K562 (cell line): ENCODE data around the gene GTPBP8. TPM values are rescaled to one million over a fixed set of nuclear protein-coding genes. Genes with fewer than 3 reads are reported as not detected.

Experiments
- ATAC-seq: fragments of 200-7000 bp; cut with Tn5 transposase; 3 replicates; pipeline ENCODE4 v1.9.1; 2020; ENCODE audit warnings: moderate library complexity
- BruUV-seq: library from RNA; stranded (reverse); fragments of 400-500 nt; replicated peaks from 2 replicates; lab custom pipeline; 2021; lab: Mats Ljungman, UMichigan
- CTCF ChIA-PET: fragments of 300-600 bp; formaldehyde crosslinking; extraction: SDS; loops from one replicate; lab custom pipeline; 2021; ENCODE audit warnings: low intra/inter-chr PET ratio; lab: Yijun Ruan, JAX
- POLR2A ChIA-PET: fragments of 300-600, 350-650 bp; sonication (Branson Sonifier 250); formaldehyde crosslinking; extraction: SDS; loops from one replicate; lab custom pipeline; 2021; ENCODE audit warnings: antibody characterized with exemption, inconsistent platforms; lab: Yijun Ruan, JAX
- DNase-seq, 4 experiments: peaks; one replicate each; pipeline versions ENCODE4 v3.0.0 to v3.0.0-alpha.2; 2011 to 2018; ENCODE audit warnings: low spot score in 3 of 4, mixed read lengths in 3 of 4; ENCODE audit errors: extremely low read depth in 1 of 4
- FAIRE-seq: peaks from 2 replicates; lab custom pipeline; 2011; peaks lifted over from hg19 to GRCh38; lab: Jason Lieb, UNC
- H2AFZ ChIP-seq: 2 replicates; pipeline ENCODE4 v1.6.0; 2011; ENCODE audit warnings: low read depth, low read length, control low read depth, inconsistent platforms
- H3K27ac ChIP-seq: fragments of 200-600 bp; 3 replicates; pipeline ENCODE4 v1.8.0; 2011; ENCODE audit warnings: low read depth, mild to moderate bottlenecking, control low read depth, inconsistent platforms, low read length, moderate library complexity, mixed read lengths; ENCODE audit errors: extremely low read depth
- H3K27me3 ChIP-seq, 2 experiments: fragments of 300-600 bp in 1 of 2; 2 replicates in 1 of 2; 3 replicates in 1 of 2; pipeline versions ENCODE4 v1.6.0 to v1.8.0; 2011; ENCODE audit warnings: inconsistent platforms in 2 of 2, low read length in 2 of 2, mild to moderate bottlenecking in 1 of 2, mixed read lengths in 1 of 2, moderate library complexity in 1 of 2; ENCODE audit not compliant: control insufficient read depth in 2 of 2, insufficient read depth in 2 of 2
- H3K36me3 ChIP-seq: fragments of 300-600 bp; 3 replicates; pipeline ENCODE4 v1.8.0; 2011; ENCODE audit warnings: mild to moderate bottlenecking, low read length, inconsistent platforms; ENCODE audit not compliant: control insufficient read depth, insufficient read depth
- H3K4me1 ChIP-seq, 2 experiments: fragments of 200-600 bp in 1 of 2; replicated peaks in 1 of 2; 2 replicates in 1 of 2; 3 replicates in 1 of 2; pipeline versions ENCODE4 v1.5.1 to v1.8.0; 2011; ENCODE audit warnings: inconsistent platforms in 2 of 2, low read length in 2 of 2, mild to moderate bottlenecking in 1 of 2, mixed read lengths in 1 of 2, moderate library complexity in 1 of 2; ENCODE audit not compliant: control insufficient read depth in 2 of 2, insufficient read depth in 2 of 2
- H3K4me2 ChIP-seq: 2 replicates; pipeline ENCODE4 v1.6.1; 2011; ENCODE audit warnings: low read length, control low read depth, inconsistent platforms, mixed read lengths; ENCODE audit not compliant: insufficient read depth
- H3K4me3 ChIP-seq: fragments of 200-600 bp; sonication (generic), shearing (Covaris generic); 2 replicates; pipeline ENCODE4 v1.5.1; 2016; ENCODE audit warnings: control low read depth, inconsistent platforms
- H3K79me2 ChIP-seq: fragments of 200-600 bp; 3 replicates; pipeline ENCODE4 v1.8.0; 2011; ENCODE audit warnings: low read length, inconsistent platforms; ENCODE audit not compliant: control insufficient read depth, insufficient read depth
- H3K9ac ChIP-seq, 2 experiments: 2 replicates each; pipeline versions ENCODE4 v1.6.0 to v1.6.1; 2011; ENCODE audit warnings: low read depth in 2 of 2, low read length in 2 of 2, control low read depth in 1 of 2, inconsistent platforms in 1 of 2, mild to moderate bottlenecking in 1 of 2, mixed read lengths in 1 of 2; ENCODE audit not compliant: insufficient read depth in 1 of 2
- H3K9me1 ChIP-seq: one replicate; pipeline ENCODE4 v1.6.0; 2011; ENCODE audit warnings: inconsistent platforms, mild to moderate bottlenecking, low read length, moderate library complexity; ENCODE audit not compliant: control insufficient read depth, insufficient read depth
- H3K9me3 ChIP-seq: replicated peaks from 2 replicates; pipeline ENCODE4 v1.5.1; 2011; ENCODE audit warnings: low read depth, low read length, inconsistent platforms; ENCODE audit not compliant: control insufficient read depth, insufficient read depth
- H4K20me1 ChIP-seq: replicated peaks from 2 replicates; pipeline ENCODE4 v1.6.1; 2011; ENCODE audit warnings: low read length, inconsistent platforms, mixed read lengths; ENCODE audit not compliant: control insufficient read depth, insufficient read depth
- CBX2 ChIP-seq: fragments of 200-600 bp; sonication (generic); IDR thresholded peaks from one replicate; pipeline ENCODE4 v1.6.1; 2012; ENCODE audit warnings: mild to moderate bottlenecking, low read length, inconsistent platforms; ENCODE audit not compliant: insufficient read depth, poor library complexity, severe bottlenecking
- CSDE1 ChIP-seq, 2 experiments: fragments of 450-650 bp; IDR thresholded peaks; 2 replicates each; pipeline ENCODE4 v1.6.1; 2016; ENCODE audit warnings: mild to moderate bottlenecking in 1 of 2
- CTCF ChIP-seq, 3 experiments: IDR thresholded peaks in 2 of 3; conservative IDR thresholded peaks in 1 of 3; 2 replicates each; pipeline ENCODE4 v1.5.1; 2011 to 2012; ENCODE audit warnings: low read length in 3 of 3, mild to moderate bottlenecking in 3 of 3, control low read depth in 2 of 3, improper control_type of control experiment in 1 of 3, inconsistent platforms in 1 of 3, low read depth in 1 of 3, mixed read lengths in 1 of 3, moderate library complexity in 1 of 3; ENCODE audit not compliant: insufficient read depth in 2 of 3
- FOXP1 ChIP-seq: sonication (generic); formaldehyde crosslinking; IDR thresholded peaks from 2 replicates; pipeline ENCODE4 v1.8.0; 2022; ENCODE audit warnings: mild to moderate bottlenecking, missing genetic modification reagents
- RAD21 ChIP-seq, 2 experiments: fragments of 250-450 bp in 1 of 2; fragments of 450-650 bp in 1 of 2; sonication (Bioruptor Pico) in 1 of 2; formaldehyde crosslinking in 1 of 2; IDR thresholded peaks in 1 of 2; conservative IDR thresholded peaks in 1 of 2; 2 replicates each; pipeline versions ENCODE4 v1.4.0 to v1.8.0; 2020 to 2022; ENCODE audit warnings: mild to moderate bottlenecking in 2 of 2, moderate library complexity in 1 of 2
- REST ChIP-seq, 2 experiments: fragments of 450-650 bp; formaldehyde crosslinking in 1 of 2; IDR thresholded peaks; 2 replicates each; pipeline versions ENCODE4 v1.4.0 to v1.6.1; 2014 to 2020; ENCODE audit warnings: mild to moderate bottlenecking in 2 of 2, borderline replicate concordance in 1 of 2, low read depth in 1 of 2
- SMC3 ChIP-seq: conservative IDR thresholded peaks from 2 replicates; pipeline ENCODE4 v1.6.1; 2011; ENCODE audit warnings: low read depth, low read length, improper control_type of control experiment; ENCODE audit not compliant: insufficient read depth
- ZNF57 ChIP-seq: fragments of 450-650 bp; formaldehyde crosslinking; IDR thresholded peaks from 2 replicates; pipeline ENCODE4 v1.4.0; 2020; ENCODE audit warnings: mild to moderate bottlenecking, moderate library complexity
- WGBS: fragments of 100-300 bp; shearing (Covaris generic); methylation state at CpG from one replicate; pipeline ENCODE4 v1.1.6; 2016; ENCODE audit warnings: low coverage, mixed read lengths; ENCODE audit not compliant: insufficient coverage; ENCODE audit errors: missing lambda C conversion rate; 5-methylcytosine and 5-hydroxymethylcytosine counted together
- in situ Hi-C: fragments of 300-500 bp; cut with MboI; formaldehyde crosslinking; loops from 4 replicates; pipeline ENCODE4 v1.15.0; 2018; ENCODE audit warnings: inconsistent platforms, mixed read lengths
- intact Hi-C: fragments of 100-400 bp; cut with micrococcal nuclease; formaldehyde crosslinking; loops from 2 replicates; pipeline ENCODE4 v1.14.2; 2022
- polyA plus RNA-seq, 8 experiments: library from polyadenylated mRNA; depleted of rRNA in 4 of 8; stranded (reverse) in 5 of 8; unstranded in 3 of 8; fragments of >200 nt; fragmentation: Nextera tagmentation in 2 of 8; fragmentation: Illumina TruSeq in 1 of 8; extraction: Ambion mirVana in 2 of 8; extraction: Trizol in 1 of 8; gene quantifications; 2 replicates each; pipeline versions ENCODE4 v1.2.1 to v1.2.3, GENCODE V29; 2011 to 2014; ENCODE audit warnings: inconsistent platforms in 1 of 8, missing spikeins in 1 of 8
- total RNA-seq, 7 experiments: library from RNA; depleted of rRNA in 6 of 7; stranded (reverse); fragments of >200 nt in 6 of 7; fragmentation: Illumina TruSeq in 2 of 7; extraction: Trizol in 2 of 7; gene quantifications; 2 replicates each; pipeline versions ENCODE4 v1.2.1 to v1.2.3, GENCODE V29; 2011 to 2021; ENCODE audit warnings: low replicate concordance in 1 of 7

Gene GTPBP8
- total and polyA plus RNA-seq, 9 of the 15 experiments (the other 6 are each of a cell fraction or from before 2014, with no cell fraction given): 14.0 to 33.3 (median 20.8) TPM

- Histone ChIP-seq H3K4me3 (no peak overlapping the region), H3K4me1 (no peaks in the 10 kb centered on the region), H3K27ac (no peak overlapping the region), H3K79me2 (no peaks in the 10 kb centered on the region), H3K4me2 (no peak overlapping the region), H3K36me3 (no peaks in the 10 kb centered on the region), H3K9me1 (no peaks in the 10 kb centered on the region), H3K9me3 (no peaks in the 10 kb centered on the region)
- no TSS peak for BruUV-seq
- intact Hi-C loops: loop anchor here (1.0 to 10.0 kb wide), 4 partner anchors 125 to 337 kb away; no protein-coding TSS in a partner anchor
- FAIRE-seq: no peak
- WGBS: 0% methylated on average over 1 of the region's 1 CpG
- ATAC-seq: no peak
- CTCF ChIA-PET: interaction anchor here (0.7 to 1.2 kb wide), 4 partner anchors 245 to 397 kb away, joined by 3 to 5 read pairs (median 3); no protein-coding TSS in a partner anchor
- in situ Hi-C loops: loop anchor here (5.0 kb wide), 1 partner anchor 247 kb away; no protein-coding TSS in a partner anchor
- peak; percentile 7 to 31 (median 10) for DNase-seq
- TF ChIP-seq FOXP1 (CRISPR knock-in tag): no peak
- TF ChIP-seq REST (IDR thresholded peaks at IDR 0.05; ENCODE audit: borderline replicate concordance): peak; percentile 68; the same call in 1 of the 2 replicates
- TF ChIP-seq REST (CRISPR knock-in tag; IDR thresholded peaks at IDR 0.05; ENCODE audit: low read depth): no peak
- TF ChIP-seq CTCF (IDR thresholded peaks at IDR 0.05 in 2 of 3, conservative IDR thresholded peaks at IDR 0.05 in 1 of 3; ENCODE audit: insufficient read depth in 2 of 3, low read depth in 1 of 3, low read length in 3 of 3): peak in 2 of 3 experiments; percentile 36 to 53; a peak in 3 of 6 replicates
- no peak for TF ChIP-seq CBX2
- TF ChIP-seq RAD21 (CRISPR knock-in tag; conservative IDR thresholded peaks at IDR 0.05 in 1 of 2, IDR thresholded peaks at IDR 0.05 in 1 of 2): peak; percentile 60 to 72
- TF ChIP-seq ZNF57 (CRISPR knock-in tag): no peak
- TF ChIP-seq SMC3: 0 out of 2 replicates have a peak, but pooled peaks have one; percentile 28
- TF ChIP-seq CSDE1 (IDR thresholded peaks at IDR 0.05): no peak
- TF ChIP-seq, all 486 proteins: peak for 4
- Histone ChIP-seq H3K27me3 (no peaks in the 10 kb centered on the region), H2AFZ (no peak overlapping the region), H4K20me1 (no peaks in the 10 kb centered on the region), H3K9ac (no peak overlapping the region)
- POLR2A ChIA-PET: no interaction called here
Measured at GRCh38 chr3:112979244-112979832, 11.4 kb upstream of the GTPBP8 start.
